22Rv1 (cell line): ENCODE data around the gene ZNF385A.

Experiments
- H3K27ac ChIP-seq: fragments of 450-650 bp; 2 replicates; pipeline ENCODE4 v1.5.1; 2017
- ZFX ChIP-seq: fragments of 450-650 bp; IDR thresholded peaks from 2 replicates; pipeline ENCODE4 v1.6.1; 2017; ENCODE audit warnings: antibody characterized with exemption, borderline replicate concordance
- TF ChIP-seq, protein P1 (sequence below): fragments of 450-650 bp; IDR thresholded peaks from 2 replicates; pipeline ENCODE4 v1.5.1; 2017; ENCODE audit warnings: mild to moderate bottlenecking

Gene ZNF385A

DNA sequence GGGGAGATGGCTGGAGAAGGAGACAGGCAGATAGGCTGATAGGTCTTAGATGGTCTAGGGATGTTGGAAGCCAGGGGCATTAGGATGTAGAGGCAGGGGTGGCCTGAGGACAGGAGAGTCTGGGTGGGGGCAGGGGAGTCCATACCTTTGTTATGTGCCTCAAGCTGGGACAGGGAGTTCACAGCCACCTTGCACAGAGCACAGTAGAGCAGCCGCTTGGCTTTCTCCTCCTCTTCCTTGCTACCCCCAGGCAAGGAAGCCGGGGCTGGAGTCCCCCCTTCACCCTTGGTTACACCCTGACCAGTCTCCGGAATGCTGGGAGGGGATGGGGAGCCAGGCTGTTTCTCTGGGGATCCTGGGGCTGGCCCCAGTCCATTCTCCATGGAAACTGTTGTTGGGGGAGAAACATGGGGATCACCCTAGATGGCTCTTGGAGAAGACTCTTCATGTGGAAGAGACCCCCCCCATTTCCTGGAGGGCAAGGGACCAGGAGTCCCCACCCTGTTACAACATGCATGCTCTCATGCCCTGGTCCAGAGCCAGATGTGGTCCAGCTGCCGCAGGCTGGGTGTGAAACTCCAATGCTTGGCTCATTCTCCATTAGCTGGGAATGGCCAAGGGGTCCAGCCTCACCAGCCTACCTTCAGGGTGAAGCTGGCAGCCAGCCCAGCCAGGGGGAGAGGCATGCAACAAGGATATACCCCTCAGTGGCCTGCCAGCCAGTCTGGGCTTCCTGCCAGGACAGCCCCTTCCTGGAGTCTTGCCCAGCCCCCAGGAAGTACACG, 13.0 kb downstream of the ZNF385A start:
- no peak overlapping the region for H3K27ac ChIP-seq
- TF ChIP-seq, protein P1, sequence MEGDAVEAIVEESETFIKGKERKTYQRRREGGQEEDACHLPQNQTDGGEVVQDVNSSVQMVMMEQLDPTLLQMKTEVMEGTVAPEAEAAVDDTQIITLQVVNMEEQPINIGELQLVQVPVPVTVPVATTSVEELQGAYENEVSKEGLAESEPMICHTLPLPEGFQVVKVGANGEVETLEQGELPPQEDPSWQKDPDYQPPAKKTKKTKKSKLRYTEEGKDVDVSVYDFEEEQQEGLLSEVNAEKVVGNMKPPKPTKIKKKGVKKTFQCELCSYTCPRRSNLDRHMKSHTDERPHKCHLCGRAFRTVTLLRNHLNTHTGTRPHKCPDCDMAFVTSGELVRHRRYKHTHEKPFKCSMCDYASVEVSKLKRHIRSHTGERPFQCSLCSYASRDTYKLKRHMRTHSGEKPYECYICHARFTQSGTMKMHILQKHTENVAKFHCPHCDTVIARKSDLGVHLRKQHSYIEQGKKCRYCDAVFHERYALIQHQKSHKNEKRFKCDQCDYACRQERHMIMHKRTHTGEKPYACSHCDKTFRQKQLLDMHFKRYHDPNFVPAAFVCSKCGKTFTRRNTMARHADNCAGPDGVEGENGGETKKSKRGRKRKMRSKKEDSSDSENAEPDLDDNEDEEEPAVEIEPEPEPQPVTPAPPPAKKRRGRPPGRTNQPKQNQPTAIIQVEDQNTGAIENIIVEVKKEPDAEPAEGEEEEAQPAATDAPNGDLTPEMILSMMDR = no peak
- no peak for TF ChIP-seq ZFX

- peak overlapping the region; percentile 77 for H3K27ac ChIP-seq
- TF ChIP-seq, protein P1 = peak; percentile 98
- TF ChIP-seq ZFX = no peak
Measured at GRCh38 chr12:54370171-54370730, 14.3 kb downstream of the ZNF385A start.

DNA sequence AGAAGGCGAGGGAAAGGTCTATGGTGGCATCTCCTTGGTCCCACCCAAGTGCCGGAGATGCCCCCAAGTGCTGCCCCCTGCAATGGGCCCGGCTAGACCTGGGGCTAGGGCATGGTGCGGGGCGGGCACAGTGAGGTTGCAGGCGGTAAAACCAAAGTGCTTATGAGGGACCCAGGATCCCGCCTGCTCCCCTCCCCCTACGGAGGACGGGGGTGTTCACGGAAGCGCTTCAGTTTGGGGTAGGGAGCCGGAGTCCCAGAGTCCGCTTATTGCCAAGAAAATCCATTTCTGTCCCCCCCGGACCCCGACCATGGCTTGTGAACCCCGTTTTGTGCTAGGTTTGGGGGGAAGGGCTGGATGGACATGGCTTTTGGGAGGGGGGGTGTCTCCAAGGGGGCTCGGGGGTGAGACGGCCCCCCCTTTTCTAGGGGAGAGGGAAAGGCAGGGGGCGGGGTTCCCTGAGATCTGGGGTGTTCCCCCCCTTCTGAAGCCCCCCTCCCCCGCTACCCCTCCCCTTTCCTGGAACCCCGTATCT, 14.9 kb downstream of the ZNF385A start:
- peak overlapping the region; percentile 77 for H3K27ac ChIP-seq
- TF ChIP-seq, protein P1 = no peak
- TF ChIP-seq ZFX = no peak

- H3K27ac ChIP-seq = peak overlapping the region; percentile 77
- TF ChIP-seq, protein P1 = peak; percentile 98
- TF ChIP-seq ZFX = no peak
Measured at GRCh38 chr12:54368709-54369596, 15.6 kb downstream of the ZNF385A start.

DNA sequence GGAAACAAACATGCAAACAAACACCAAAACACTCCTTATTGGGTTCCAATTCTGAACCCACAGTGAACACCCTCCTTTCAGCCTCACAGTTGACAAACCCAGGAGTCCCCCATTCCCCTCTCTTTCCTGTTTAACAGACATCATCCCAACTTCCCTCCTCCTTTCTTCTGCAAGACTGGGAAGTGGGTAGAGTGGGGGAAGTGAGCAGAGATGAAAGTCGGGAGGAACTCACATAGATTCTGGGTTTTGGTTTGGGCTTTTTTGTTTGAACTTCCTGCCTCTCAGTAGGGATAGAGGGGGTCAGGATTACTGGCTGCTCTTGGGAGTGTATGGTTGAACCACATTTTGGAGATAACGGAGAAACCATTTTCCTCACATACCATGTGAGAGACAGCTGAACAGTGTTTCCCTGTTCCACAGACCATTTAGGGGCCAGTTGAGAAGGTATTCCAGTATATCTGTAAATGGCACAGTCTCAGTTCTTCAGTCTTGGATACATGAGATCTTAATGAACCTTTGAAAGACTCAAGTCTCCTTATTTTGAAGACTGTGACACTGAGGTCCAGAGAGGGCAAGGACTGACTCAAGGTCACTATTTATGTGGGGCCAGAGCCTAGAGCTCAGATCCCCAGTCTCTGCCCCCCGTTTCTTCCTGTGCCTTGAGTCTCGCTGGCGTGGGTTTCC, 16.4 kb downstream of the ZNF385A start:
- peak overlapping the region; percentile 77 for H3K27ac ChIP-seq
- no peak for TF ChIP-seq ZFX
- TF ChIP-seq, protein P1 = no peak

DNA sequence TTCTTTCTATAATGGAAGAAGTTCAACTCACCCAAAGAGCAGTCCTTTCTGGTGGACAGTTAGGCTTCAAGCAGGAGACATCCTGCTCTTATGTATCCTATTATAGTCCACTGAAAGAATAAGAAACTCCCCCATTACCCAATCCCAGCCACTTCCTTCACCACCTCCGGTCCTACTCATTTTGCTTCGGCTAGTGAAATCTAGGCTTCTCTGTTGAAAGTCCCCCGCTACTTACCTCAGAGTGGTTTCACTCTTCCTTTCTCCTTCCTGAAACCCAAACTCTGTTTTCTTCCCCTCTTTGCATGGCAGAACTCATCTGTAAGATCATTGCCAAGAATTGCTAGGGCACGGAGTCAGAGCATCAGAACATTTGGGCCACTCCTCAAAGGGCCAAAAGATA, 20.1 kb downstream of the ZNF385A start, which contains the start of gene GPR84:
Gene GPR84, minus strand, starts transcription at position 74 of the 400 bp plus-strand sequence. CDS start 635 bp downstream, outside the sequence.
- no peak for TF ChIP-seq ZFX
- TF ChIP-seq, protein P1 = no peak
- no peak within 1 kb of the TSS for H3K27ac ChIP-seq
